ENCODE data around the gene PTPRN2.

The PTPRN2 gene

GRCh38 chr7:157526913-157527634 lies 1060.5 kb downstream of the PTPRN2 start:
- no peak for DNase-seq (ENCODE audit: low read depth)

- DNase-seq (ENCODE audit: low read depth) = no peak
Observed at GRCh38 chr7:157526005-157526912, 1061.4 kb downstream of the PTPRN2 start.

GRCh38 chr7:157525491-157525915 lies 1062.1 kb downstream of the PTPRN2 start:
- no peak for DNase-seq (ENCODE audit: low read depth)

- DNase-seq (ENCODE audit: low read depth) = no peak
Observed at GRCh38 chr7:157524731-157525130, 1062.9 kb downstream of the PTPRN2 start.

GRCh38 chr7:157523766-157524421 lies 1063.7 kb downstream of the PTPRN2 start:
- DNase-seq (ENCODE audit: low read depth) = no peak

GRCh38 chr7:157523371-157523765 lies 1064.3 kb downstream of the PTPRN2 start:
- no peak for DNase-seq (ENCODE audit: low read depth)

GRCh38 chr7:157522954-157523353 lies 1064.7 kb downstream of the PTPRN2 start:
- DNase-seq (ENCODE audit: low read depth) = no peak

GRCh38 chr7:157522189-157522588 lies 1065.4 kb downstream of the PTPRN2 start:
- DNase-seq (ENCODE audit: low read depth) = no peak

GRCh38 chr7:157521752-157522151 lies 1065.9 kb downstream of the PTPRN2 start:
- no peak for DNase-seq (ENCODE audit: low read depth)

- DNase-seq (ENCODE audit: low read depth) = no peak
Observed at GRCh38 chr7:157521061-157521731, 1066.4 kb downstream of the PTPRN2 start.

- no peak for DNase-seq (ENCODE audit: low read depth)
Observed at GRCh38 chr7:157520249-157520648, 1067.4 kb downstream of the PTPRN2 start.

GRCh38 chr7:157519798-157520244 lies 1067.8 kb downstream of the PTPRN2 start:
- DNase-seq (ENCODE audit: low read depth) = no peak

- no peak for DNase-seq (ENCODE audit: low read depth)
Observed at GRCh38 chr7:157519246-157519645, 1068.4 kb downstream of the PTPRN2 start.

- no peak for DNase-seq (ENCODE audit: low read depth)
Observed at GRCh38 chr7:157518514-157519175, 1069.0 kb downstream of the PTPRN2 start.

- DNase-seq (ENCODE audit: low read depth) = no peak
Observed at GRCh38 chr7:157517782-157518513, 1069.7 kb downstream of the PTPRN2 start.

GRCh38 chr7:157516911-157517781 lies 1070.5 kb downstream of the PTPRN2 start:
- no peak for DNase-seq (ENCODE audit: low read depth)

GRCh38 chr7:157516311-157516710 lies 1071.3 kb downstream of the PTPRN2 start:
- no peak for DNase-seq (ENCODE audit: low read depth)

GRCh38 chr7:157515342-157516041 lies 1072.1 kb downstream of the PTPRN2 start:
- DNase-seq (ENCODE audit: low read depth) = no peak

GRCh38 chr7:157514746-157515145 lies 1072.9 kb downstream of the PTPRN2 start:
- DNase-seq (ENCODE audit: low read depth) = no peak
